LNCAP (cell line): ENCODE results near the gene MYADML2.

Source experiments
- TF ChIP-seq, protein P1 (sequence below): fragments of 450-650 bp; IDR thresholded peaks from 2 replicates; pipeline ENCODE4 v1.5.1; 2017; ENCODE audit warnings: mild to moderate bottlenecking

Gene MYADML2

GRCh38 chr17:81895400-81895799 is 51.6 kb downstream of the MYADML2 start:
- TF ChIP-seq, protein P1, sequence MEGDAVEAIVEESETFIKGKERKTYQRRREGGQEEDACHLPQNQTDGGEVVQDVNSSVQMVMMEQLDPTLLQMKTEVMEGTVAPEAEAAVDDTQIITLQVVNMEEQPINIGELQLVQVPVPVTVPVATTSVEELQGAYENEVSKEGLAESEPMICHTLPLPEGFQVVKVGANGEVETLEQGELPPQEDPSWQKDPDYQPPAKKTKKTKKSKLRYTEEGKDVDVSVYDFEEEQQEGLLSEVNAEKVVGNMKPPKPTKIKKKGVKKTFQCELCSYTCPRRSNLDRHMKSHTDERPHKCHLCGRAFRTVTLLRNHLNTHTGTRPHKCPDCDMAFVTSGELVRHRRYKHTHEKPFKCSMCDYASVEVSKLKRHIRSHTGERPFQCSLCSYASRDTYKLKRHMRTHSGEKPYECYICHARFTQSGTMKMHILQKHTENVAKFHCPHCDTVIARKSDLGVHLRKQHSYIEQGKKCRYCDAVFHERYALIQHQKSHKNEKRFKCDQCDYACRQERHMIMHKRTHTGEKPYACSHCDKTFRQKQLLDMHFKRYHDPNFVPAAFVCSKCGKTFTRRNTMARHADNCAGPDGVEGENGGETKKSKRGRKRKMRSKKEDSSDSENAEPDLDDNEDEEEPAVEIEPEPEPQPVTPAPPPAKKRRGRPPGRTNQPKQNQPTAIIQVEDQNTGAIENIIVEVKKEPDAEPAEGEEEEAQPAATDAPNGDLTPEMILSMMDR, result no peak

GRCh38 chr17:81891303-81891552 is 55.8 kb downstream of the MYADML2 start:
- TF ChIP-seq, protein P1, result no peak

GRCh38 chr17:81890447-81891302 is 56.4 kb downstream of the MYADML2 start:
- TF ChIP-seq, protein P1, result no peak
